NCI-H2227 treated with DMSO at 0.1 percent for 48 hours (cell line): ENCODE results near the gene LILRB5.
"Not testable (repeated sequence)": the region's sequence is repeated elsewhere in the genome, so short reads cannot be mapped to it uniquely, and the experiment has no call there.

Source experiments
- DNase-seq: peaks from one replicate; lab custom pipeline; 2025; lab: John Stamatoyannopoulos, UW

The LILRB5 gene

GRCh38 chr19:54257116-54257480 is at the start of gene LILRB5:
TSS of gene LILRB5 (minus strand) at chr19:54257273. CDS start at chr19:54257193, 80 bp downstream.
- no peak for DNase-seq

- DNase-seq, result no peak
These were observed 48.1 kb upstream of the LILRB5 start for GRCh38 chr19:54305141-54305540.

DNA sequence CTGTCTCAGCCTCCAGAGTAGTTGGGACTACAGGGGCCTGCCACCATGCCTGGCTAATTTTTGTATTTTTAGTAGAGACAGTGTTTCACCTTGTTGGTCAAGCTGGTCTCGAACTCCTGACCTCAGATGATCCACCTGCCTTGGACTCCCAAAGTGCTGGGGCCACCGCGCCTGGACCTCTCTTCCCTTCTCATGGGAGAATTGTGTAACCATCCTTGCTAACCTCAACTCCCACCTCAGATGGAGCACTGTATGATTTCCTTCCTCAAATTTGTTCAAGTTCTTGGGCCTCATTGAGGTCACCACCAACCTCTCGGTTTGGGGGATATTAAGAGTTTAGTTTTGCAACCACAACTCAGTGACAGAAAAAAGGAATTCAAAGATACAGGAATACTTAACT is 45.2 kb upstream of the LILRB5 start:
- DNase-seq, result no peak

GRCh38 chr19:54299515-54299914 is 42.4 kb upstream of the LILRB5 start:
- DNase-seq, result no peak

- no peak for DNase-seq
These were observed 42.0 kb upstream of the LILRB5 start for GRCh38 chr19:54299126-54299498.

GRCh38 chr19:54298357-54299125 is 41.5 kb upstream of the LILRB5 start:
- no peak for DNase-seq

GRCh38 chr19:54297759-54298305 is 40.8 kb upstream of the LILRB5 start:
- DNase-seq, result no peak

- no peak for DNase-seq
These were observed 37.5 kb upstream of the LILRB5 start for GRCh38 chr19:54294539-54294938.

GRCh38 chr19:54289160-54289559 is 32.1 kb upstream of the LILRB5 start:
- not testable (repeated sequence) for DNase-seq

GRCh38 chr19:54287456-54287855 is 30.4 kb upstream of the LILRB5 start:
- no peak for DNase-seq

DNA sequence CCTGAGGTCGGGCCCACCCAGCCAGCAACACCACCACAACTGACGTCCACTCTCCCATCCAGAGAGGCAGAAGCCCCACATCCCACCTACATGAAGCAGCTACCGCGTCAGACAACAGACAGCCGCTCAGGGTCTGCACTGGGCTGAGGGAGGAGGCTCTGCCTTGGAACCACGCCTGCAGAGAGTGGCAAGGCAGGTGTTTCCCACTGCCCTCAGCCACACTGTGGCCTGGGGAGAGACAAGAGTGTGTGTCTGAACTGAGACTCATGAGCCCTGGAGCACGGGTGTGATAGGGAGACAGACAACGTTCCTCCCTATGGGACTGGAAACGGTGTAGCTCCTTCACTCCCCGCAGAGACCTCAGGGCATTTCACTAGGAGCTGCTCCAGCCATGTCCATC is 29.2 kb upstream of the LILRB5 start:
- not testable (repeated sequence) for DNase-seq

- DNase-seq, result not testable (repeated sequence)
These were observed 28.5 kb upstream of the LILRB5 start for GRCh38 chr19:54285427-54286056.

DNA sequence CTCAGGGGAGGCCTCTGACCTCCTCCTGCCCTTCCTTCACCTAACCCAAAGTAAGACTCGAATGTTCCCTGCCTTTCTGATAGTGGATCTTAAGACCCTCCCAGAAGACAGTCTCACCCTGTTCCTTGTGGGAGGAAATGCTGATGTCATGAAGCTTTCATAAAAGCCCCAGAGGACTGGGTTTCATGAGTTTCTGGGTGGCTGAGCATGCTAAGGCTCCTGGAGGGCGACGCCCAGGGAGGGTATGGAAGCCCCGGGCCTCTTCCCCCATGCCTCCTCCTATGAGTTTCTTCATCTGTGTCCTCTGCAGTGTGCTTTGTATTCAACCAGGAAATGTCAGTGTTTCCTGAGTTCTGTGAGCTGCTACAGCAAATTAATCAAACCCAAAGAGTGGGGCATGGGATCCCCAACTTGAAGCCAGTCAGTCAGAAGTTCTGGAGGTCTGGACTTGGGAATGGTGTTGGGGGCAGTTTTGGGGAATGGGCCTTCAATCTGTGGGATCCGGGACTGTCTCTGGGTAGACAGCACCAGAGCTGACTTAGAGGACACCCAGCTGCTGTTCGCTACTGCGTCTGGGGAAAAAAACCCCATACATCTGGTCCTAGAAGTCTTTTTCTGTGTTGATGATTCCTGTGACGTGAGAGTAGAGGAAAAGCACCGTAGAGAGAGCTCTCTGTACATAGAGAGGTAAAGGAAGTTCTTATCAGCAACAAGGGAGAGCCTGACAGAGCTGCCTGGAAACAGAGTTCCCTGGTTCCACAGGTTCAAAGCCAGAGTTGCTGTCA is 25.8 kb upstream of the LILRB5 start:
- DNase-seq, result no peak

DNA sequence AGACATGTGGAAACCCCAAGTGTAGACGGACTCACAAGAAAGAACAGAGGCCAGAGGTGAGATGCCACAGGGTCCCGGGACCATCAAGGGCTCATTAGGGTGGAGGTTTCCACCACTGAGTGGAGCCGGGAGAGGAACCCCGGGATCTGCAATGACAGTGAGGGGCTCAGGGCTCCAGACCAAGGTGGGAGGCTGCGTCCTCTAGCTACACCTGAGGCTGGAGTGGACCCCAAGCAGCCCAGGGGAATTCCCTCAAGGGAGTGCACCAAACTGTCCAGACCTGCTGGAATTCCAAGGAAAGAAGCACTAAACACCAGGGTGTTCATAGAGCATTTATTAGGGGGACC is 24.6 kb upstream of the LILRB5 start:
- DNase-seq, result not testable (repeated sequence)

- DNase-seq, result no peak
These were observed 24.1 kb upstream of the LILRB5 start, which contains the start of gene LILRB2 for GRCh38 chr19:54281007-54281728. TSS of gene LILRB2 (minus strand) at chr19:54281110. CDS start at chr19:54280496, 614 bp downstream.

DNA sequence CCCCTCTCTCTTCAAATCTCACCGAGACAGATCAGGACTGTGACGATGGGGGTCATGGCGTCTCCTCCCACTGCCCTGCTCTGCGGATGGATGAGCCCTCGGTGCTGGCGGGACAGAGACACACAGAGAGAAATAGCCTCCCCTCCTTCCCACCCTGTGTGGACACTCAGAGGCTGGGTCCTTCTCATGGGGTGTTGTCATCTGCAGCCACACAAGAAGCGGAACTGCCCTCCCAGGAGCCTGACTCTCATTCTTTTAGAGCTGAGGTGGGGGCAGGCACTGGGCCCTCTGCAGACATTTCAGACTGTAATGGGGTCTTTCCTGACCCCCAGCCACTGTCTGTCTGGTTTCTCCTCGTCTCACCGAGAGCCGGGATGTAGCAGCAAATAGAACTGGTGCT is 23.4 kb upstream of the LILRB5 start:
- not testable (repeated sequence) for DNase-seq

GRCh38 chr19:54280025-54280424 is 23.0 kb upstream of the LILRB5 start:
- not testable (repeated sequence) for DNase-seq

DNA sequence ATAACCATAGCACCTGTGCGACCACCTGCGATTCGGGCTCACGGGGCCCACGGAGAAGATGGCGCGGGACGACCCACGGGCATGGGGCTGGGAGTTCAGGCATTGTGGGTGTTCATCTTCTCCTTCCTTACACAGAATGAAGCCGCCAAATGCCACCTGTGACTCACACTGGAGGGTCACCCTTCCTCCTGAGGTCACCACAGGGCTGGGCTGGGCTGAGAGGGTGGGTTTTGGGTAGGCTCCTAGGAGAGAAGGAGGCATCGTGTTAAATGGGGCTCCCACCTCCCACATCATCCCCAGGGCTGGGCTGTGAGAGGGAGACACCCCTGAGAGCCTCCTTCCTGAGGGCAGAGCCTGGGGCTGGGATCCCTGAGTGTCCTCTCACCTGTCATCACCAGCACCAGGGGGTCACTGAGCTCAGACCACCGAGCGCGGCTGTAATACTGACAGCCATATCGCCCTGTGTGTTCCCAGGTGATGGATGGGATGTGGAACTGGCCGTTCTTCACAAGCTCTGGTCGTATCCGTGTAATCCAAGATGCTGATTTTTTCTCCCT is 22.4 kb upstream of the LILRB5 start:
- no peak for DNase-seq

- not testable (repeated sequence) for DNase-seq
These were observed 21.6 kb upstream of the LILRB5 start for GRCh38 chr19:54278571-54279195.

GRCh38 chr19:54278056-54278455 is 21.0 kb upstream of the LILRB5 start:
- DNase-seq, result not testable (repeated sequence)

- DNase-seq, result not testable (repeated sequence)
These were observed 20.1 kb upstream of the LILRB5 start for GRCh38 chr19:54277111-54277615.
